Type B pancreatic cell (in vitro differentiated cells): ENCODE data around the gene ABLIM2. TPM values are rescaled to one million over a fixed set of nuclear protein-coding genes. Genes with fewer than 3 reads are reported as not detected.

Experiments
- DNase-seq: peaks from one replicate; pipeline ENCODE4 v3.0.0; 2021; ENCODE audit warnings: mixed read lengths; ENCODE audit not compliant: unreplicated experiment; ENCODE audit errors: extremely low spot score
- H3K27ac Mint-ChIP-seq: 2 replicates; pipeline ENCODE4 v1.8.0; 2021; ENCODE audit warnings: mild to moderate bottlenecking, mixed read lengths
- H3K27me3 Mint-ChIP-seq: 2 replicates; pipeline ENCODE4 v1.8.0; 2021; ENCODE audit warnings: mixed read lengths
- H3K36me3 Mint-ChIP-seq: 2 replicates; pipeline ENCODE4 v1.8.0; 2021; ENCODE audit warnings: mixed read lengths
- H3K4me1 Mint-ChIP-seq: one replicate; pipeline ENCODE4 v1.8.0; 2021; ENCODE audit warnings: mixed read lengths; ENCODE audit not compliant: unreplicated experiment
- H3K4me3 Mint-ChIP-seq: 2 replicates; pipeline ENCODE4 v1.8.0; 2021; ENCODE audit warnings: mild to moderate bottlenecking, mixed read lengths
- H3K9me3 Mint-ChIP-seq: 2 replicates; pipeline ENCODE4 v1.8.0; 2021; ENCODE audit warnings: mixed read lengths
- CTCF ChIP-seq: fragments of 200-600 bp; sonication (generic); conservative IDR thresholded peaks from 2 replicates; pipeline ENCODE4 v1.5.0; 2021; ENCODE audit warnings: antibody characterized with exemption, mild to moderate bottlenecking
- total RNA-seq: library from RNA; stranded (reverse); gene quantifications from 2 replicates; pipeline ENCODE4 v1.2.1, GENCODE V29; 2021; ENCODE audit warnings: low replicate concordance

Gene ABLIM2
- total RNA-seq, 1 donor from 2014 or later, result 2.6 TPM

- DNase-seq, result no peak
- H3K4me1 Mint-ChIP-seq, result no peaks in the 10 kb centered on the region
- no peak for TF ChIP-seq CTCF
- H3K36me3 Mint-ChIP-seq, result no peaks in the 10 kb centered on the region
- H3K4me3 Mint-ChIP-seq, result no peak overlapping the region
- H3K27me3 Mint-ChIP-seq, result no peaks in the 10 kb centered on the region
- no peak overlapping the region for H3K27ac Mint-ChIP-seq
- H3K9me3 Mint-ChIP-seq, result peaks cover 19% of the 10 kb centered on the region
These were observed 64.9 kb downstream of the ABLIM2 start for GRCh38 chr4:8093587-8094274.

- Mint-ChIP-seq H3K4me1 (no peaks in the 10 kb centered on the region), H3K36me3 (no peaks in the 10 kb centered on the region), H3K9me3 (peaks cover 19% of the 10 kb centered on the region), H3K27me3 (no peaks in the 10 kb centered on the region), H3K27ac (no peak overlapping the region), H3K4me3 (no peak overlapping the region)
- DNase-seq, result no peak
- no peak for TF ChIP-seq CTCF
These were observed 66.3 kb downstream of the ABLIM2 start for GRCh38 chr4:8092282-8092681.

- no peak for DNase-seq
- Mint-ChIP-seq H3K9me3 (peaks cover 16% of the 10 kb centered on the region), H3K4me1 (peaks cover 4% of the 10 kb centered on the region), H3K27ac (no peak overlapping the region), H3K4me3 (no peak overlapping the region), H3K27me3 (no peaks in the 10 kb centered on the region), H3K36me3 (no peaks in the 10 kb centered on the region)
- no peak for TF ChIP-seq CTCF
These were observed 67.8 kb downstream of the ABLIM2 start for GRCh38 chr4:8090744-8091301.

GRCh38 chr4:8090312-8090711 is 68.3 kb downstream of the ABLIM2 start:
- DNase-seq, result no peak
- Mint-ChIP-seq H3K4me3 (no peak overlapping the region), H3K27me3 (no peaks in the 10 kb centered on the region), H3K9me3 (peaks cover 12% of the 10 kb centered on the region), H3K4me1 (peaks cover 4% of the 10 kb centered on the region), H3K36me3 (no peaks in the 10 kb centered on the region), H3K27ac (no peak overlapping the region)
- no peak for TF ChIP-seq CTCF

GRCh38 chr4:8089862-8090261 is 68.8 kb downstream of the ABLIM2 start:
- H3K4me1 Mint-ChIP-seq, result peaks cover 4% of the 10 kb centered on the region

More at GRCh38 chr4:8089862-8090261, 68.8 kb downstream of the ABLIM2 start:
- no peak for DNase-seq
- H3K27me3 Mint-ChIP-seq, result no peaks in the 10 kb centered on the region
- peaks cover 12% of the 10 kb centered on the region for H3K9me3 Mint-ChIP-seq
- H3K36me3 Mint-ChIP-seq, result no peaks in the 10 kb centered on the region
- no peak overlapping the region for H3K27ac Mint-ChIP-seq
- H3K4me3 Mint-ChIP-seq, result no peak overlapping the region
- no peak for TF ChIP-seq CTCF
